GM12891 (cell line): Measurements from ENCODE around the gene EVC2.

Experiments
- PAX5 ChIP-seq: IDR thresholded peaks from 2 replicates; pipeline ENCODE4 v1.6.1; 2011; ENCODE audit warnings: low read length, moderate library complexity, mild to moderate bottlenecking; ENCODE audit not compliant: insufficient read depth, severe bottlenecking
- POLR2A ChIP-seq: IDR thresholded peaks from 2 replicates; pipeline ENCODE4 v1.6.1; 2011; ENCODE audit warnings: low read depth, low read length, control low read depth
- POLR2AphosphoS5 ChIP-seq: IDR thresholded peaks from 2 replicates; pipeline ENCODE4 v1.6.1; 2011; ENCODE audit warnings: low read depth, low read length, control low read depth
- POU2F2 ChIP-seq: IDR thresholded peaks from 2 replicates; pipeline ENCODE4 v1.6.1; 2011; ENCODE audit warnings: low read depth, mild to moderate bottlenecking, control low read depth, low read length, moderate library complexity
- SPI1 ChIP-seq: IDR thresholded peaks from 2 replicates; pipeline ENCODE4 v1.6.1; 2011; ENCODE audit warnings: low read depth, low read length, control low read depth
- TAF1 ChIP-seq: IDR thresholded peaks from 2 replicates; pipeline ENCODE4 v1.6.1; 2011; ENCODE audit warnings: low read depth, low read length, control low read depth

GRCh38 chr4:5751666-5752375 is 43.5 kb upstream of the EVC2 start:
- TF ChIP-seq POLR2A (no peak), POLR2AphosphoS5 (no peak), TAF1 (no peak), PAX5 (no peak), POU2F2 (no peak), SPI1 (no peak)
